Smooth muscle cell (in vitro differentiated cells): ENCODE data around the gene OR2V1. TPM values are rescaled to one million over a fixed set of nuclear protein-coding genes. Genes with fewer than 3 reads are reported as not detected.
"Not testable (repeated sequence)": the region's sequence is repeated elsewhere in the genome, so short reads cannot be mapped to it uniquely, and the experiment has no call there.

Experiments
- DNase-seq: peaks from one replicate; lab custom pipeline; 2025; ENCODE audit not compliant: unreplicated experiment; lab: John Stamatoyannopoulos, UW
- H2AFZ ChIP-seq: fragments of 200-600 bp; sonication (generic); 2 replicates; pipeline ENCODE4 v1.6.0; 2016; ENCODE audit warnings: antibody characterized with exemption, low read depth, mild to moderate bottlenecking
- H3F3A ChIP-seq: fragments of 200-600 bp; sonication (generic); 2 replicates; pipeline ENCODE4 v1.6.0; 2017; ENCODE audit warnings: antibody characterized with exemption, low read depth
- H3K27ac ChIP-seq: fragments of 200-600 bp; sonication (generic); 2 replicates; pipeline ENCODE4 v1.5.1; 2016; ENCODE audit warnings: low read depth, mild to moderate bottlenecking
- H3K27me3 ChIP-seq: fragments of 200-600 bp; sonication (generic); 2 replicates; pipeline ENCODE4 v1.6.1; 2016; ENCODE audit warnings: low read depth, mild to moderate bottlenecking
- H3K36me3 ChIP-seq: fragments of 200-600 bp; sonication (generic); 2 replicates; pipeline ENCODE4 v1.5.1; 2016; ENCODE audit warnings: low read depth
- H3K4me1 ChIP-seq: fragments of 200-600 bp; sonication (generic); 2 replicates; pipeline ENCODE4 v1.5.1; 2016; ENCODE audit warnings: low read depth
- H3K4me2 ChIP-seq: fragments of 200-600 bp; sonication (generic); 2 replicates; pipeline ENCODE4 v1.6.0; 2016; ENCODE audit warnings: mild to moderate bottlenecking
- H3K4me3 ChIP-seq: fragments of 200-600 bp; sonication (generic); 2 replicates; pipeline ENCODE4 v1.5.1; 2016; ENCODE audit warnings: mild to moderate bottlenecking
- H3K79me2 ChIP-seq: fragments of 200-600 bp; sonication (generic); 2 replicates; pipeline ENCODE4 v1.6.0; 2016; ENCODE audit warnings: low read depth, mild to moderate bottlenecking
- H3K9ac ChIP-seq: fragments of 200-600 bp; sonication (generic); 2 replicates; pipeline ENCODE4 v1.6.0; 2016; ENCODE audit warnings: low read depth
- H3K9me3 ChIP-seq: fragments of 200-600 bp; sonication (generic); replicated peaks from 2 replicates; pipeline ENCODE4 v1.5.1; 2016; ENCODE audit warnings: low read depth
- H4K20me1 ChIP-seq: fragments of 200-600 bp; sonication (generic); 2 replicates; pipeline ENCODE4 v1.6.0; 2016; ENCODE audit warnings: low read depth
- CTCF ChIP-seq: fragments of 200-600 bp; sonication (generic); IDR thresholded peaks from 2 replicates; pipeline ENCODE4 v1.5.1; 2017; ENCODE audit warnings: borderline replicate concordance, mild to moderate bottlenecking, antibody characterized with exemption; ENCODE audit not compliant: insufficient read depth, poor library complexity, severe bottlenecking
- WGBS: methylation state at CpG from one replicate; pipeline ENCODE4 v1.1.7; 2016; ENCODE audit warnings: low lambda C conversion rate; 5-methylcytosine and 5-hydroxymethylcytosine counted together
- polyA plus RNA-seq: library from polyadenylated mRNA; unstranded; fragments of >200 nt; fragmentation: Nextera tagmentation; extraction: Ambion mirVana; gene quantifications from 2 replicates; pipeline ENCODE4 v1.2.1, GENCODE V29; 2016
- total RNA-seq: library from RNA; depleted of rRNA; stranded (reverse); fragments of >200 nt; gene quantifications from 2 replicates; pipeline ENCODE4 v1.2.3, GENCODE V29; 2014

Gene OR2V1
- total and polyA plus RNA-seq, 2 experiments from 2014 or later, result not detected

- Histone ChIP-seq H3F3A (no peaks in the 10 kb centered on the region), H3K4me2 (peak overlapping the region; percentile 75), H3K79me2 (no peaks in the 10 kb centered on the region), H3K27me3 (peaks cover 76% of the 10 kb centered on the region), H3K4me1 (peaks cover 5% of the 10 kb centered on the region), H3K9me3 (no peaks in the 10 kb centered on the region), H4K20me1 (no peaks in the 10 kb centered on the region), H2AFZ (peak overlapping the region; percentile 66), H3K9ac (no peak overlapping the region), H3K4me3 (peak overlapping the region; percentile 31), H3K36me3 (no peaks in the 10 kb centered on the region), H3K27ac (no peak overlapping the region)
- no peak for DNase-seq
- WGBS, result 47% methylated on average over 33 of the region's 33 CpGs
- TF ChIP-seq CTCF, result no peak
Measured at GRCh38 chr5:181114284-181114843, 16.6 kb downstream of the OR2V1 start.

GRCh38 chr5:181113572-181113971 is 17.4 kb downstream of the OR2V1 start:
- WGBS, result 89% methylated on average over 11 of the region's 13 CpGs
- H3K27ac ChIP-seq, DNase-seq, H3K4me3 ChIP-seq, H3K9me3 ChIP-seq, H4K20me1 ChIP-seq, H3K9ac ChIP-seq, H3K4me1 ChIP-seq, H3K4me2 ChIP-seq, H3K79me2 ChIP-seq, H3K36me3 ChIP-seq, H3F3A ChIP-seq, H2AFZ ChIP-seq: not testable (repeated sequence)
- H3K27me3 ChIP-seq, result peaks cover 71% of the 10 kb centered on the region

- no peaks in the 10 kb centered on the region for H3K9me3 ChIP-seq
- no peaks in the 10 kb centered on the region for H4K20me1 ChIP-seq
- no peak for DNase-seq
- no peaks in the 10 kb centered on the region for H3F3A ChIP-seq
- H3K4me1 ChIP-seq, result peaks cover 5% of the 10 kb centered on the region
- no peak overlapping the region for H3K4me3 ChIP-seq
- no peak overlapping the region for H3K4me2 ChIP-seq
- H3K9ac ChIP-seq, result no peak overlapping the region
- H3K36me3 ChIP-seq, result no peaks in the 10 kb centered on the region
- H3K27me3 ChIP-seq, result peaks cover 72% of the 10 kb centered on the region
- 88% methylated on average over 5 of the region's 5 CpGs for WGBS
- TF ChIP-seq CTCF, result no peak
- no peak overlapping the region for H3K27ac ChIP-seq
- no peak overlapping the region for H2AFZ ChIP-seq
- no peaks in the 10 kb centered on the region for H3K79me2 ChIP-seq
Measured at GRCh38 chr5:181112476-181112875, 18.5 kb downstream of the OR2V1 start.

GRCh38 chr5:181111010-181111409 is 20.0 kb downstream of the OR2V1 start:
- no peak for TF ChIP-seq CTCF
- Histone ChIP-seq H3K27ac (no peak overlapping the region), H3K27me3 (peaks cover 70% of the 10 kb centered on the region), H3K79me2 (no peaks in the 10 kb centered on the region), H3K9ac (no peak overlapping the region), H4K20me1 (no peaks in the 10 kb centered on the region), H3K9me3 (no peaks in the 10 kb centered on the region), H3K4me1 (peaks cover 5% of the 10 kb centered on the region), H3F3A (no peaks in the 10 kb centered on the region), H3K4me3 (no peak overlapping the region), H3K36me3 (no peaks in the 10 kb centered on the region), H2AFZ (no peak overlapping the region), H3K4me2 (no peak overlapping the region)
- WGBS, result 91% methylated on average over 5 of the region's 5 CpGs
- DNase-seq, result no peak
